ENCODE measurements around the gene TGFBI. TPM values are rescaled to one million over a fixed set of nuclear protein-coding genes. Genes with fewer than 3 reads are reported as not detected.

Gene TGFBI
- not detected for polyA plus RNA-seq (2012; ENCODE audit: insufficient read depth, insufficient read length)

- no peak within 1 kb of the TSS for H3K4me3 ChIP-seq (ENCODE audit: low read length)
- no peak for DNase-seq (ENCODE audit: low read depth, low spot score)
Observed at GRCh38 chr5:136028782-136029742, at the start of gene TGFBI. Gene TGFBI, plus strand, starts transcription at chr5:136028988. Its CDS starts 68 bp downstream, at chr5:136029056.

DNA sequence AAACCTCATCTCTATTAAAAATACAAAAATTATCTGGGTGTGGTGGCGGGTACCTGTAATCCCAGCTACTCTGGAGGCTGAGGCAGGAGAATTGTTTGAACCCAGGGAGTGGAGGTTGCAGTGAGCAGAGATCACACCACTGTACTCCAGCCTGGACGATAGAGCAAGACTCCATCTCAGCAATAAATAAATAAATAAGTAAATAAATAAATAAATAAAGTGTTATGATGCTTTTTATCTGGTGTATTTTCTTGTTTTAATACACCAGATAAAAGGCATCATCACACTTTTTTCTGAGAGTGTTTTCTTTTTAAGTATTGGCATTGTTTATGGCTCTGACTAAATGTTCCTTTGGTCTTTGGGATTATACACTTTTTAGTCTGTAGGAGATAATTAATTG, 49.8 kb upstream of the TGFBI start:
- no peak overlapping the region for H3K4me3 ChIP-seq (ENCODE audit: low read length)
- DNase-seq (ENCODE audit: low read depth, low spot score), result no peak

- H3K4me3 ChIP-seq (ENCODE audit: low read length), result no peak overlapping the region
- DNase-seq (ENCODE audit: low read depth, low spot score), result no peak
Observed at GRCh38 chr5:135979510-135979909, 49.3 kb upstream of the TGFBI start.

DNA sequence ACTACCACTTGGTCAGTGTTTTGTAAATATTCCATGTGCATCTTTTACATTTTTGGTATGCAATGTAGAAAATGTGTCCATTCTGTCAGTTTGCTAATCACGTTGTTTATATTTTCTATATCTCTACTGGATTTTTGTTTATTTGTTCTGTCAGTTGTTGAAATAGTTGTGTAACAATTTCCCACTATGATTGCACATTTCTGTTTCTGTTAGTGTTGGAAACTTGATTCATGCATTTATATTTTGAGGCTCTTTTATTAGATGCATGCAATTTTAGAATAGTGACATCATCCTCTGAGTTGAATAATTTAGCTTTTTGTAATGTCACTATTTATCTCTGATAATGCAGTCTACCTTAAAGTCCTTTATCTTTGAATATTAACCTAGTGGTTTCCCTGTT, 48.2 kb upstream of the TGFBI start:
- DNase-seq (ENCODE audit: low read depth, low spot score), result no peak

GRCh38 chr5:135985951-135986350, 42.8 kb upstream of the TGFBI start:
- no peak overlapping the region for H3K4me3 ChIP-seq (ENCODE audit: low read length)
- no peak for DNase-seq (ENCODE audit: low read depth, low spot score)

More for the DNA sequence above, 48.2 kb upstream of the TGFBI start:
- no peak overlapping the region for H3K4me3 ChIP-seq (ENCODE audit: low read length)

- DNase-seq (ENCODE audit: low read depth, low spot score), result no peak
- H3K4me3 ChIP-seq (ENCODE audit: low read length), result no peak overlapping the region
Observed at GRCh38 chr5:135986401-135986800, 42.4 kb upstream of the TGFBI start.

DNA sequence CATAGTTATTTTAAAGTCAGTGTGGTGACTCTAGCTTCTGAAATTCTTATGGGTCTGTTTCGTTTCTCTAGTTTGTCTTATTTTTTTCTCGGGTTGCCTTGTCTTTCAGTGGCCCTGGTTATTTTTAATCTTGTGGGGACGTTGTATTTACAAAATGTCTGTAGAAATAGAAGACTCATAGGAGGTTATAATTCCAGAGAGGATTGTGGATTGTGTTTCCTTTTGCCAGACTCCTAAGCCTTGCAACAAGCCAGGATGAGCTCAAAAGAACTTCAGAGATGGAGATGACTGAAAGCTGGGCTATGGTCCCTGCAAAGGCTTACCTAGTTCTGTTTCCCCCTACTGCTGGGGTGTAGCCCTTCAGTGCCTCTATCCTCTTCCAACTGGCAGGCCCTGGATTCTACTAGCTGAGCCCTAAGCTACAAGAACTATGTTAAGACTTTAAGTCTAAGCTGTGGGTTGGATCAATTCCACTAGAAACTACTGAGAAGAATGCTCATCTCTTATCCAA, 41.8 kb upstream of the TGFBI start:
- DNase-seq (ENCODE audit: low read depth, low spot score), result no peak
- no peak overlapping the region for H3K4me3 ChIP-seq (ENCODE audit: low read length)

DNA sequence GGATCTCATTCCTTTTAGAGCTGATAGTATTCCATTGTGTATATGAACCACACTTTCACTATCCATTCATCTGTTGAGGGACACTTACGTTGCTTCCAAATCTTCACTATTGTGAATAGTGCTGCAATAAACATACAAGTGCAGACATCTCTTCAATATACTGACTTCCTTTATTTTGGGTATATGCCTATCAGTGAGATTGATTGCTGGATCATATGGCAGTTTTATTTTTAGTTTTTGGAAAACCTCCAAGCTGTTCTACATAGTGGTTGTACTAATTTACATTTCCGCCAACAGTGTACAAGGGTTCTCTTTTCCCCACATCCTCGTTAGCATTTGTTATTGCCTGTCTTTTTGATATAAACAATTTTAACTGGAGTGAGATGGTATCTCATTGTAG, 40.2 kb upstream of the TGFBI start:
- no peak overlapping the region for H3K4me3 ChIP-seq (ENCODE audit: low read length)
- DNase-seq (ENCODE audit: low read depth, low spot score), result no peak

GRCh38 chr5:135989686-135990085, 39.1 kb upstream of the TGFBI start:
- no peak for DNase-seq (ENCODE audit: low read depth, low spot score)
- H3K4me3 ChIP-seq (ENCODE audit: low read length), result no peak overlapping the region

DNA sequence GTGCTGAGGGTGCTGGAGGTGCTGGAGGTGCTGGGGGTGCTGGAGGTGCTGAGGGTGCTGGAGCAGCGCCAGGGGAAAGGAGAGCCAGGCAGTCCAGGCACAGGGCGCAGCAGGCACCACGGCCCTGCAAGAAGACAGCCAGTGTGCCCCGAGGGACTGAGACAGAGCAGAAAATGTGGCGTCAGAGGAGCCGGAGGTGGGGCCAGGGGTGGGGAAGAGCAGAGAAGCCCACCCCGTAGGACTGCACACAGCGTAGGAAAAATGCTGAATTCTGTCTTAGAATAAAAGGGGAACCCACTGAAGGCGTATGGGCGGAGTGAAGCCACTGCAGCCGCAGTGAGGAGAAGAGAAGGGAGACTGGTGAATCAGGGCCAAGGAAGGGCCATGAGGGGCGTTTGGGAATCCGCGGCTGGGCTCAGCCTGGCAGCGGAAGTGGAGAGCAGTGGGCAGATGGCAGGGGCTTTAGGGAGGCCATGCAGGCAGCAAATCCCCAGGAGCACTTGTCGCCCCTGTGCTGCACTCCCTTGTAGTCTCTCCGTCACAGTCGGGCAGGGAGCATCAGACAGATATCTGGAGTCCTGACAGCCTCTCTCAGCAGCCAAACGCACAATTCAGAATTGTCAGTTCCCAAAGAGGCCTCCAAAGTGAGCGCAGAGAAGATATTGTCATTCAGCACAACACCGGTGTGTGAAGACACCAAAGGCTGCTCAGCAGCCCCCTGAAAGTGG, 38.1 kb upstream of the TGFBI start:
- no peak for DNase-seq (ENCODE audit: low read depth, low spot score)
- H3K4me3 ChIP-seq (ENCODE audit: low read length), result no peak overlapping the region

GRCh38 chr5:135991429-135991828, 37.4 kb upstream of the TGFBI start:
- no peak for DNase-seq (ENCODE audit: low read depth, low spot score)
- no peak overlapping the region for H3K4me3 ChIP-seq (ENCODE audit: low read length)

DNA sequence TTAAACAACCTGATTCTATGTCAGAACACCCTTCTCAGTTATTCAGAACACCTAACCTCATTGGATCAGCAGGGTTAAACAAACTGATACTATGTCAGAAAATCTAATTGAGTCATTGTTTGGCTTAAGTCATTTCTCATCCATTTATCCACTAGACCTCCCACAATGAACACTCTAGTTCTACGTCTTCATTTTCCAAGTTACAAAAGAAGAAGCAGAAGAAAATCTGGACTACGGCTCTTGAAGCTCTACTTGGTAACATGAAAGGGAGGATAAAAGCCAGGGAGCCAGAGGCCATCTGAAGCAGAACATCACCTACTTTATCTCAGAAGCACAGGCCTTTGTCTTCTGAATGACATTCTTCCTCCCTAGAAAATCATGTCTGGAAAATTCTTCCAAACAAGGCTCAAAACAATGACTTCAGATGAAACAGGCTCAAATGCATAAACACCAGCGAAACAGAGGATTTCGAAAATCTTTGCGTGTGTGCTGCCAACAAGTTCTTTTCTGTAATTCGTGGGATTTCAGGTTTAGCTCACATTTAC, 35.4 kb upstream of the TGFBI start:
- no peak for DNase-seq (ENCODE audit: low read depth, low spot score)
- H3K4me3 ChIP-seq (ENCODE audit: low read length), result no peak overlapping the region

GRCh38 chr5:135993880-135994636, 34.7 kb upstream of the TGFBI start:
- DNase-seq (ENCODE audit: low read depth, low spot score), result no peak
- H3K4me3 ChIP-seq (ENCODE audit: low read length), result no peak overlapping the region

DNA sequence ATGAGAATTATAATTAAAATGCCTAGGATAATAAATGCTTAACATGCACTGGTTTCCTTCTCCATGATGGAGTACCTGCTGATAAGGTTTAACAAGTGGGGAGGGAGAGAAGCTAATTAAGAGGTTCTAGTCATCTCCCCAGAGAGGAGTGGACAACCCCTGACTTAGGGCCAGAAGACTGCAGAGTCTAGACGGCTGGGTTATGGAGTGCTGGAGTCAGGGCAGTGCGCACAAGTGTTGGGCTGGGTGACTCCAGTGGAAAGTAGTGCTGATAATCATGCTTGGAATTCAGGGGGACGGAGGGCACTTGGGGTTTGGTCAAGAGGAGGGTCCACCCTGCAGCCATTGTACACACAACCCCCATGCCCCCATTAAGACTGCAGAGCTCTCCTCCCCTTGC, 32.8 kb upstream of the TGFBI start:
- DNase-seq (ENCODE audit: low read depth, low spot score), result no peak
- no peak overlapping the region for H3K4me3 ChIP-seq (ENCODE audit: low read length)

GRCh38 chr5:135996611-135997010, 32.2 kb upstream of the TGFBI start:
- H3K4me3 ChIP-seq (ENCODE audit: low read length), result no peak overlapping the region
- no peak for DNase-seq (ENCODE audit: low read depth, low spot score)

- no peak overlapping the region for H3K4me3 ChIP-seq (ENCODE audit: low read length)
- no peak for DNase-seq (ENCODE audit: low read depth, low spot score)
Observed at GRCh38 chr5:135997673-135998335, 31.0 kb upstream of the TGFBI start.

- DNase-seq (ENCODE audit: low read depth, low spot score), result no peak
- no peak overlapping the region for H3K4me3 ChIP-seq (ENCODE audit: low read length)
Observed at GRCh38 chr5:135998889-135999288, 29.9 kb upstream of the TGFBI start.

GRCh38 chr5:135999406-136000139, 29.2 kb upstream of the TGFBI start:
- no peak for DNase-seq (ENCODE audit: low read depth, low spot score)
- no peak overlapping the region for H3K4me3 ChIP-seq (ENCODE audit: low read length)

Measured in Jurkat, Clone E6-1 (cell line).